ENCODE data around the gene NEURL1. TPM values are rescaled to one million over a fixed set of nuclear protein-coding genes. Genes with fewer than 3 reads are reported as not detected.
A peak's percentile ranks its signal among the peaks of the same experiment; 100 is the strongest.
"Not testable (repeated sequence)": the region's sequence is repeated elsewhere in the genome, so short reads cannot be mapped to it uniquely, and the experiment has no call there.

NEURL1 gene
- total and polyA plus RNA-seq, 9 donors = 12.0 to 30.3 (median 19.3) TPM

- DNase-seq = no peak
- Histone ChIP-seq H3K36me3 (ENCODE audit: control insufficient read depth, insufficient read depth, low read length) (no peaks in the 10 kb centered on the region), H3K4me1 (ENCODE audit: control insufficient read depth, insufficient read depth, low read length) (peaks cover 11% of the 10 kb centered on the region), H3K4me3 (ENCODE audit: low read length) (no peak overlapping the region), H3K27ac (ENCODE audit: low read length) (no peak overlapping the region), H3K27me3 (ENCODE audit: control insufficient read depth, insufficient read depth, low read length) (peaks cover 2% of the 10 kb centered on the region), H3K9me3 (replicated peaks; ENCODE audit: control insufficient read depth, low read depth, low read length) (no peaks in the 10 kb centered on the region)
- 100% methylated on average over 1 of the region's 4 CpGs for WGBS (ENCODE audit: insufficient coverage)
Observed at GRCh38 chr10:103475437-103475836, 18.1 kb upstream of the NEURL1 start.

GRCh38 chr10:103476046-103476768 is 17.3 kb upstream of the NEURL1 start:
- Histone ChIP-seq H3K36me3 (ENCODE audit: control insufficient read depth, insufficient read depth, low read length) (no peaks in the 10 kb centered on the region), H3K4me1 (ENCODE audit: control insufficient read depth, insufficient read depth, low read length) (peaks cover 8% of the 10 kb centered on the region), H3K27me3 (ENCODE audit: control insufficient read depth, insufficient read depth, low read length) (peaks cover 2% of the 10 kb centered on the region), H3K27ac (ENCODE audit: low read length) (no peak overlapping the region), H3K4me3 (ENCODE audit: low read length) (no peak overlapping the region), H3K9me3 (replicated peaks; ENCODE audit: control insufficient read depth, low read depth, low read length) (no peaks in the 10 kb centered on the region)
- DNase-seq = no peak
- 48% methylated on average over 8 of the region's 11 CpGs for WGBS (ENCODE audit: insufficient coverage)

- Histone ChIP-seq H3K36me3 (ENCODE audit: control insufficient read depth, insufficient read depth, low read length) (no peaks in the 10 kb centered on the region), H3K27me3 (ENCODE audit: control insufficient read depth, insufficient read depth, low read length) (no peaks in the 10 kb centered on the region), H3K27ac (ENCODE audit: low read length) (no peak overlapping the region), H3K4me1 (ENCODE audit: control insufficient read depth, insufficient read depth, low read length) (peaks cover 5% of the 10 kb centered on the region), H3K9me3 (replicated peaks; ENCODE audit: control insufficient read depth, low read depth, low read length) (no peaks in the 10 kb centered on the region), H3K4me3 (ENCODE audit: low read length) (no peak overlapping the region)
- no peak for DNase-seq
- 71% methylated on average over 19 of the region's 22 CpGs for WGBS (ENCODE audit: insufficient coverage)
Observed at GRCh38 chr10:103478671-103479070, 14.8 kb upstream of the NEURL1 start.

GRCh38 chr10:103479135-103479534 is 14.4 kb upstream of the NEURL1 start, which contains the start of gene CALHM3:
CALHM3 (minus strand) TSS chr10:103479240; CDS start chr10:103479032, 208 bp downstream.
- WGBS (ENCODE audit: insufficient coverage) = no CpG with 5 or more reads among the region's 7 CpGs
- Histone ChIP-seq H3K27me3 (ENCODE audit: control insufficient read depth, insufficient read depth, low read length) (no peaks in the 10 kb centered on the region), H3K4me1 (ENCODE audit: control insufficient read depth, insufficient read depth, low read length) (peaks cover 5% of the 10 kb centered on the region), H3K4me3 (ENCODE audit: low read length) (no peak within 1 kb of the TSS), H3K27ac (ENCODE audit: low read length) (no peak within 1 kb of the TSS), H3K9me3 (replicated peaks; ENCODE audit: control insufficient read depth, low read depth, low read length) (no peaks in the 10 kb centered on the region), H3K36me3 (ENCODE audit: control insufficient read depth, insufficient read depth, low read length) (no peaks in the 10 kb centered on the region)
- no peak for DNase-seq

- Histone ChIP-seq H3K36me3 (ENCODE audit: control insufficient read depth, insufficient read depth, low read length) (no peaks in the 10 kb centered on the region), H3K4me1 (ENCODE audit: control insufficient read depth, insufficient read depth, low read length) (peaks cover 5% of the 10 kb centered on the region), H3K4me3 (ENCODE audit: low read length) (no peak overlapping the region), H3K9me3 (replicated peaks; ENCODE audit: control insufficient read depth, low read depth, low read length) (no peaks in the 10 kb centered on the region), H3K27ac (ENCODE audit: low read length) (no peak overlapping the region), H3K27me3 (ENCODE audit: control insufficient read depth, insufficient read depth, low read length) (peaks cover 3% of the 10 kb centered on the region)
- 89% methylated on average over 3 of the region's 5 CpGs for WGBS (ENCODE audit: insufficient coverage)
- DNase-seq = no peak
Observed at GRCh38 chr10:103480521-103480920, 13.0 kb upstream of the NEURL1 start.

GRCh38 chr10:103481974-103482531 is 11.5 kb upstream of the NEURL1 start:
- 39% methylated on average over 5 of the region's 12 CpGs for WGBS (ENCODE audit: insufficient coverage)
- Histone ChIP-seq H3K27me3 (ENCODE audit: control insufficient read depth, insufficient read depth, low read length) (peaks cover 3% of the 10 kb centered on the region), H3K9me3 (replicated peaks; ENCODE audit: control insufficient read depth, low read depth, low read length) (no peaks in the 10 kb centered on the region), H3K27ac (ENCODE audit: low read length) (no peak overlapping the region), H3K4me3 (ENCODE audit: low read length) (no peak overlapping the region), H3K4me1 (ENCODE audit: control insufficient read depth, insufficient read depth, low read length) (peaks cover 5% of the 10 kb centered on the region), H3K36me3 (ENCODE audit: control insufficient read depth, insufficient read depth, low read length) (no peaks in the 10 kb centered on the region)
- peak; percentile 75 for DNase-seq

- peaks cover 15% of the 10 kb centered on the region for H3K4me1 ChIP-seq (ENCODE audit: control insufficient read depth, insufficient read depth, low read length)
- not testable (repeated sequence) for H3K4me3 ChIP-seq (ENCODE audit: low read length); H3K9me3 ChIP-seq (replicated peaks; ENCODE audit: control insufficient read depth, low read depth, low read length); H3K27ac ChIP-seq (ENCODE audit: low read length); H3K27me3 ChIP-seq (ENCODE audit: control insufficient read depth, insufficient read depth, low read length); DNase-seq; H3K36me3 ChIP-seq (ENCODE audit: control insufficient read depth, insufficient read depth, low read length)
- 88% methylated on average over 2 of the region's 8 CpGs for WGBS (ENCODE audit: insufficient coverage)
Observed at GRCh38 chr10:103486635-103487409, 6.7 kb upstream of the NEURL1 start.

- H3K4me3 ChIP-seq (ENCODE audit: low read length) = no peak overlapping the region
- WGBS (ENCODE audit: insufficient coverage) = 70% methylated on average over 2 of the region's 2 CpGs
- H3K4me1 ChIP-seq (ENCODE audit: control insufficient read depth, insufficient read depth, low read length) = peaks cover 20% of the 10 kb centered on the region
- no peak for DNase-seq
- no peak overlapping the region for H3K27ac ChIP-seq (ENCODE audit: low read length)
- H3K27me3 ChIP-seq (ENCODE audit: control insufficient read depth, insufficient read depth, low read length) = peaks cover 3% of the 10 kb centered on the region
- no peaks in the 10 kb centered on the region for H3K9me3 ChIP-seq (replicated peaks; ENCODE audit: control insufficient read depth, low read depth, low read length)
- H3K36me3 ChIP-seq (ENCODE audit: control insufficient read depth, insufficient read depth, low read length) = no peaks in the 10 kb centered on the region
Observed at GRCh38 chr10:103487410-103487708, 6.1 kb upstream of the NEURL1 start.

GRCh38 chr10:103490986-103491314 is 2.6 kb upstream of the NEURL1 start:
- peaks cover 21% of the 10 kb centered on the region for H3K27me3 ChIP-seq (ENCODE audit: control insufficient read depth, insufficient read depth, low read length)
- no peak overlapping the region for H3K4me3 ChIP-seq (ENCODE audit: low read length)
- H3K4me1 ChIP-seq (ENCODE audit: control insufficient read depth, insufficient read depth, low read length) = peaks cover 38% of the 10 kb centered on the region
- no peak for DNase-seq
- no peak overlapping the region for H3K27ac ChIP-seq (ENCODE audit: low read length)
- WGBS (ENCODE audit: insufficient coverage) = no CpG with 5 or more reads among the region's 1 CpG
- H3K9me3 ChIP-seq (replicated peaks; ENCODE audit: control insufficient read depth, low read depth, low read length) = no peaks in the 10 kb centered on the region
- H3K36me3 ChIP-seq (ENCODE audit: control insufficient read depth, insufficient read depth, low read length) = no peaks in the 10 kb centered on the region

GRCh38 chr10:103491729-103492364 is 1.7 kb upstream of the NEURL1 start:
- H3K36me3 ChIP-seq (ENCODE audit: control insufficient read depth, insufficient read depth, low read length) = no peaks in the 10 kb centered on the region
- no peaks in the 10 kb centered on the region for H3K9me3 ChIP-seq (replicated peaks; ENCODE audit: control insufficient read depth, low read depth, low read length)
- peaks cover 38% of the 10 kb centered on the region for H3K4me1 ChIP-seq (ENCODE audit: control insufficient read depth, insufficient read depth, low read length)
- peak; percentile 89 for DNase-seq
- WGBS (ENCODE audit: insufficient coverage) = 27% methylated on average over 7 of the region's 7 CpGs
- H3K27me3 ChIP-seq (ENCODE audit: control insufficient read depth, insufficient read depth, low read length) = peaks cover 25% of the 10 kb centered on the region
- peak overlapping the region; percentile 65 for H3K27ac ChIP-seq (ENCODE audit: low read length)
- H3K4me3 ChIP-seq (ENCODE audit: low read length) = no peak overlapping the region
